Measurements from ENCODE around the gene NOX5. TPM values are rescaled to one million over a fixed set of nuclear protein-coding genes. Genes with fewer than 3 reads are reported as not detected.

Gene NOX5
- total RNA-seq, 3 donors from 2014 or later (not counting 1 experiment from before 2014, with no cell fraction given) = 0.20 TPM; not detected in 2

- Histone ChIP-seq H3K36me3 (ENCODE audit: control insufficient read depth, insufficient read depth, low read length) (no peaks in the 10 kb centered on the region), H3K27me3 (ENCODE audit: control insufficient read depth, insufficient read depth, low read length) (no peaks in the 10 kb centered on the region), H3K27ac (ENCODE audit: low read length) (no peak overlapping the region), H3K9me3 (ENCODE audit: control insufficient read depth, insufficient read depth, low read length) (no peaks in the 10 kb centered on the region), H3K4me3 (ENCODE audit: low read length) (no peak overlapping the region), H3K4me1 (ENCODE audit: control insufficient read depth, insufficient read depth, low read length) (no peaks in the 10 kb centered on the region)
- DNase-seq = no peak
- no peaks in the 10 kb centered on the region for H3K36me3 Mint-ChIP-seq
- H3K4me3 Mint-ChIP-seq = no peak overlapping the region
- no peak for TF ChIP-seq CTCF (IDR thresholded peaks at IDR 0.05)
- H3K27me3 Mint-ChIP-seq (ENCODE audit: low read depth in 2 of 2) = peaks cover 3 to 25% of the 10 kb centered on the region in 2 donors
- no peaks in the 10 kb centered on the region for H3K9me3 Mint-ChIP-seq
- intact Hi-C loops (cut with micrococcal nuclease) = no loop called here
- 80% methylated on average over 7 of the region's 7 CpGs for WGBS (ENCODE audit: insufficient coverage)
- no peak for ATAC-seq
- H3K4me1 Mint-ChIP-seq = no peaks in the 10 kb centered on the region
- no peak overlapping the region for H3K27ac Mint-ChIP-seq
Observed at GRCh38 chr15:68990231-68990991, 24.1 kb upstream of the NOX5 start.

- no peak overlapping the region for H3K27ac ChIP-seq (ENCODE audit: low read length)
- DNase-seq = no peak
- Mint-ChIP-seq H3K36me3 (no peaks in the 10 kb centered on the region), H3K27ac (no peak overlapping the region), H3K4me3 (no peak overlapping the region), H3K4me1 (no peaks in the 10 kb centered on the region), H3K27me3 (ENCODE audit: low read depth in 2 of 2) (peaks cover 3 to 25% of the 10 kb centered on the region in 2 donors), H3K9me3 (no peaks in the 10 kb centered on the region)
- no peak for ATAC-seq
- H3K9me3 ChIP-seq (ENCODE audit: control insufficient read depth, insufficient read depth, low read length) = no peaks in the 10 kb centered on the region
- H3K4me3 ChIP-seq (ENCODE audit: low read length) = no peak overlapping the region
- no peaks in the 10 kb centered on the region for H3K27me3 ChIP-seq (ENCODE audit: control insufficient read depth, insufficient read depth, low read length)
- TF ChIP-seq CTCF (IDR thresholded peaks at IDR 0.05) = no peak
- H3K36me3 ChIP-seq (ENCODE audit: control insufficient read depth, insufficient read depth, low read length) = no peaks in the 10 kb centered on the region
- intact Hi-C loops (cut with micrococcal nuclease) = no loop called here
- H3K4me1 ChIP-seq (ENCODE audit: control insufficient read depth, insufficient read depth, low read length) = no peaks in the 10 kb centered on the region
- WGBS (ENCODE audit: insufficient coverage) = 89% methylated on average over 5 of the region's 5 CpGs
Observed at GRCh38 chr15:68990992-68991500, 23.4 kb upstream of the NOX5 start.

- Mint-ChIP-seq H3K36me3 (no peaks in the 10 kb centered on the region), H3K27ac (no peak overlapping the region), H3K9me3 (no peaks in the 10 kb centered on the region), H3K4me3 (no peak overlapping the region), H3K4me1 (no peaks in the 10 kb centered on the region), H3K27me3 (ENCODE audit: low read depth in 2 of 2) (peaks cover 3 to 25% of the 10 kb centered on the region in 2 donors)
- Histone ChIP-seq H3K4me1 (ENCODE audit: control insufficient read depth, insufficient read depth, low read length) (no peaks in the 10 kb centered on the region), H3K36me3 (ENCODE audit: control insufficient read depth, insufficient read depth, low read length) (no peaks in the 10 kb centered on the region), H3K4me3 (ENCODE audit: low read length) (no peak overlapping the region), H3K27ac (ENCODE audit: low read length) (no peak overlapping the region), H3K27me3 (ENCODE audit: control insufficient read depth, insufficient read depth, low read length) (no peaks in the 10 kb centered on the region), H3K9me3 (ENCODE audit: control insufficient read depth, insufficient read depth, low read length) (no peaks in the 10 kb centered on the region)
- intact Hi-C loops (cut with micrococcal nuclease) = no loop called here
- WGBS (ENCODE audit: insufficient coverage) = 91% methylated on average over 4 of the region's 4 CpGs
- TF ChIP-seq CTCF (IDR thresholded peaks at IDR 0.05) = no peak
- DNase-seq (no peak), ATAC-seq (no peak)
Observed at GRCh38 chr15:68991723-68992122, 22.8 kb upstream of the NOX5 start.
